HL-60 (cell line): ENCODE measurements around the gene PAIP1.

Source experiments
- DNase-seq, 2 experiments: peaks; one replicate each; pipeline ENCODE4 v3.0.0-alpha.2; 2010 to 2020; ENCODE audit warnings: low read depth in 1 of 2, low spot score in 1 of 2
- H3K27ac ChIP-seq: fragments of 250-450 bp; sonication (Bioruptor Pico); replicated peaks from 2 replicates; pipeline ENCODE4 v1.5.1; 2020; ENCODE audit warnings: mild to moderate bottlenecking, moderate library complexity
- H3K27me3 ChIP-seq: fragments of 250-450 bp; sonication (Bioruptor Pico); 2 replicates; pipeline ENCODE4 v1.5.1; 2021; ENCODE audit warnings: mild to moderate bottlenecking, moderate library complexity; ENCODE audit not compliant: insufficient read depth, poor library complexity, severe bottlenecking
- H3K4me3 ChIP-seq: replicated peaks from 2 replicates; pipeline ENCODE4 v1.5.1; 2011; ENCODE audit warnings: mild to moderate bottlenecking, control low read depth, low read length; ENCODE audit not compliant: insufficient read depth
- GABPA ChIP-seq: IDR thresholded peaks from 2 replicates; pipeline ENCODE4 v1.6.1; 2012; ENCODE audit warnings: low read depth
- POLR2AphosphoS5 ChIP-seq: IDR thresholded peaks from 2 replicates; pipeline ENCODE4 v1.6.1; 2012; ENCODE audit warnings: low read depth
- REST ChIP-seq: IDR thresholded peaks from 2 replicates; pipeline ENCODE4 v1.6.1; 2012; ENCODE audit warnings: low read depth; ENCODE audit not compliant: insufficient replicate concordance
- SPI1 ChIP-seq: IDR thresholded peaks from 2 replicates; pipeline ENCODE4 v1.6.1; 2012; ENCODE audit warnings: low read depth, mild to moderate bottlenecking, borderline replicate concordance
- TF ChIP-seq, protein P1 (sequence below): IDR thresholded peaks from one replicate; pipeline ENCODE4 v1.5.1; 2011; ENCODE audit warnings: low read length, control low read depth, inconsistent platforms; ENCODE audit not compliant: insufficient read depth

PAIP1 gene

DNA sequence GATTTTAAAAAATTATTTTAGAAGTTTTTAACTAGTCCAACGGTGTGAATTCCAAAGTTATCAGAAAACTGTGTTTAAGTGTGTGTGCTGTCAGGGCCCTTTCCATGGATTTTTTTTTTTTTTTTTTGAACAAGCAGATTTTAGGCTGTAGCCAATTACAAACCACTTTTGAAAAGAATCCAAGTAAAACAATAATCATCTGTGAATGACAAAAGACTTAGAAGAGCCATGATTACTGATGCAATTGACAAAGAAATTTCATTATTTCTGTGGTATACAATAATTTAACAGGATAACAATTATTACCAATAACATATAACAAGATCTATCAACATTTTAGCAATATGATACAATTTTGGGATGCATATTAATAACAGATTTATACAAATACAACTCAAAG is 16.2 kb upstream of the PAIP1 start:
- no peak overlapping the region for H3K27ac ChIP-seq
- DNase-seq: no peak
- H3K4me3 ChIP-seq: no peak overlapping the region
- H3K27me3 ChIP-seq: no peaks in the 10 kb centered on the region
- no peak for TF ChIP-seq POLR2AphosphoS5
- TF ChIP-seq SPI1: no peak
- TF ChIP-seq GABPA: no peak
- no peak for TF ChIP-seq REST
- TF ChIP-seq, protein P1, sequence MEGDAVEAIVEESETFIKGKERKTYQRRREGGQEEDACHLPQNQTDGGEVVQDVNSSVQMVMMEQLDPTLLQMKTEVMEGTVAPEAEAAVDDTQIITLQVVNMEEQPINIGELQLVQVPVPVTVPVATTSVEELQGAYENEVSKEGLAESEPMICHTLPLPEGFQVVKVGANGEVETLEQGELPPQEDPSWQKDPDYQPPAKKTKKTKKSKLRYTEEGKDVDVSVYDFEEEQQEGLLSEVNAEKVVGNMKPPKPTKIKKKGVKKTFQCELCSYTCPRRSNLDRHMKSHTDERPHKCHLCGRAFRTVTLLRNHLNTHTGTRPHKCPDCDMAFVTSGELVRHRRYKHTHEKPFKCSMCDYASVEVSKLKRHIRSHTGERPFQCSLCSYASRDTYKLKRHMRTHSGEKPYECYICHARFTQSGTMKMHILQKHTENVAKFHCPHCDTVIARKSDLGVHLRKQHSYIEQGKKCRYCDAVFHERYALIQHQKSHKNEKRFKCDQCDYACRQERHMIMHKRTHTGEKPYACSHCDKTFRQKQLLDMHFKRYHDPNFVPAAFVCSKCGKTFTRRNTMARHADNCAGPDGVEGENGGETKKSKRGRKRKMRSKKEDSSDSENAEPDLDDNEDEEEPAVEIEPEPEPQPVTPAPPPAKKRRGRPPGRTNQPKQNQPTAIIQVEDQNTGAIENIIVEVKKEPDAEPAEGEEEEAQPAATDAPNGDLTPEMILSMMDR: no peak

- Histone ChIP-seq H3K4me3 (no peak overlapping the region), H3K27ac (no peak overlapping the region), H3K27me3 (no peaks in the 10 kb centered on the region)
- no peak for DNase-seq
- TF ChIP-seq, protein P1: no peak
- TF ChIP-seq SPI1 (no peak), REST (no peak), GABPA (no peak), POLR2AphosphoS5 (no peak)
Observed at GRCh38 chr5:43572357-43572756, 15.5 kb upstream of the PAIP1 start.

GRCh38 chr5:43571237-43571636 is 14.4 kb upstream of the PAIP1 start:
- Histone ChIP-seq H3K27me3 (no peaks in the 10 kb centered on the region), H3K4me3 (no peak overlapping the region), H3K27ac (no peak overlapping the region)
- TF ChIP-seq GABPA (no peak), SPI1 (no peak), POLR2AphosphoS5 (no peak), REST (no peak)
- TF ChIP-seq, protein P1: no peak
- no peak for DNase-seq
